GM23338 (cell line): ENCODE data around the gene ERC2. TPM values are rescaled to one million over a fixed set of nuclear protein-coding genes. Genes with fewer than 3 reads are reported as not detected.

Experiments
- ATAC-seq: fragments of 200-7000 bp; cut with Tn5 transposase; 3 replicates; pipeline ENCODE4 v1.9.1; 2020
- DNase-seq: peaks from one replicate; pipeline ENCODE4 v3.0.0-alpha.2; 2015; ENCODE audit warnings: low spot score
- H2AFZ ChIP-seq: fragments of 200-600 bp; sonication (generic); 2 replicates; pipeline ENCODE4 v1.8.0; 2016; ENCODE audit warnings: antibody characterized with exemption, mild to moderate bottlenecking, moderate library complexity
- H3F3A ChIP-seq: fragments of 200-600 bp; sonication (generic); replicated peaks from 2 replicates; pipeline ENCODE4 v1.8.0; 2017; ENCODE audit warnings: antibody characterized with exemption, mixed run types, low read depth
- H3K27ac ChIP-seq: fragments of 200-600 bp; sonication (generic); 2 replicates; pipeline ENCODE4 v1.6.1; 2016; ENCODE audit warnings: low read depth
- H3K27me3 ChIP-seq: fragments of 200-600 bp; sonication (generic); 2 replicates; pipeline ENCODE4 v1.8.0; 2016; ENCODE audit warnings: mild to moderate bottlenecking, mixed run types, moderate library complexity; ENCODE audit not compliant: insufficient read depth
- H3K36me3 ChIP-seq: fragments of 200-600 bp; sonication (generic); 2 replicates; pipeline ENCODE4 v1.8.0; 2016; ENCODE audit warnings: mild to moderate bottlenecking; ENCODE audit not compliant: insufficient read depth
- H3K4me1 ChIP-seq: fragments of 200-600 bp; sonication (generic); 2 replicates; pipeline ENCODE4 v1.8.0; 2016; ENCODE audit warnings: mild to moderate bottlenecking, moderate library complexity; ENCODE audit not compliant: insufficient read depth
- H3K4me2 ChIP-seq: fragments of 200-600 bp; sonication (generic); 2 replicates; pipeline ENCODE4 v1.7.1; 2017; ENCODE audit warnings: mixed run types
- H3K4me3 ChIP-seq: fragments of 200-600 bp; sonication (generic); 2 replicates; pipeline ENCODE4 v1.6.1; 2016; ENCODE audit warnings: mixed run types
- H3K79me2 ChIP-seq: fragments of 200-600 bp; sonication (generic); replicated peaks from 2 replicates; pipeline ENCODE4 v1.8.0; 2017; ENCODE audit warnings: mild to moderate bottlenecking; ENCODE audit not compliant: insufficient read depth
- H3K9me2 ChIP-seq: fragments of 200-600 bp; sonication (generic); 2 replicates; pipeline ENCODE4 v1.8.0; 2017; ENCODE audit not compliant: insufficient read depth
- H4K20me1 ChIP-seq: fragments of 200-600 bp; sonication (generic); replicated peaks from 2 replicates; pipeline ENCODE4 v1.8.0; 2017; ENCODE audit warnings: mild to moderate bottlenecking; ENCODE audit not compliant: insufficient read depth
- H3K27ac Mint-ChIP-seq: 2 replicates; pipeline ENCODE4 v1.8.0; 2020; ENCODE audit warnings: inconsistent platforms, mild to moderate bottlenecking, moderate library complexity, mixed read lengths
- H3K27me3 Mint-ChIP-seq: 3 replicates; pipeline ENCODE4 v1.8.0; 2022; ENCODE audit warnings: low read depth, mild to moderate bottlenecking, moderate library complexity, mixed read lengths, inconsistent platforms; ENCODE audit not compliant: insufficient read depth, poor library complexity
- H3K36me3 Mint-ChIP-seq: 3 replicates; pipeline ENCODE4 v1.8.0; 2021; ENCODE audit warnings: low read depth, mild to moderate bottlenecking, inconsistent platforms, moderate library complexity, mixed read lengths
- H3K4me1 Mint-ChIP-seq: 3 replicates; pipeline ENCODE4 v1.8.0; 2020; ENCODE audit warnings: mild to moderate bottlenecking, inconsistent platforms, mixed read lengths
- H3K4me3 Mint-ChIP-seq: 3 replicates; pipeline ENCODE4 v1.8.0; 2021; ENCODE audit warnings: moderate library complexity, mild to moderate bottlenecking, inconsistent platforms, mixed read lengths
- H3K9me3 Mint-ChIP-seq: 3 replicates; pipeline ENCODE4 v1.8.0; 2020; ENCODE audit warnings: moderate library complexity, mild to moderate bottlenecking, inconsistent platforms, mixed read lengths
- REST ChIP-seq: IDR thresholded peaks from one replicate; pipeline ENCODE4 v1.6.1; 2018; ENCODE audit warnings: antibody characterized with exemption; ENCODE audit not compliant: unreplicated experiment
- ZNF114 ChIP-seq: fragments of 250-450 bp; sonication (Bioruptor Pico); IDR thresholded peaks from 2 replicates; pipeline ENCODE4 v1.5.0; 2020; ENCODE audit warnings: mild to moderate bottlenecking, moderate library complexity
- ZNF462 ChIP-seq: fragments of 250-450 bp; sonication (Bioruptor Pico); IDR thresholded peaks from 2 replicates; pipeline ENCODE4 v1.5.0; 2020; ENCODE audit warnings: mild to moderate bottlenecking, moderate library complexity
- polyA plus RNA-seq: library from polyadenylated mRNA; unstranded; fragments of >200 nt; fragmentation: Nextera tagmentation; extraction: Ambion mirVana; gene quantifications from 2 replicates; pipeline ENCODE4 v1.2.1, GENCODE V29; 2016
- total RNA-seq: library from RNA; depleted of rRNA; stranded (reverse); fragments of >200 nt; shearing (Covaris generic); gene quantifications from 2 replicates; pipeline ENCODE4 v1.2.3, GENCODE V29; 2014

The ERC2 gene
- total and polyA plus RNA-seq, 2 experiments from 2014 or later: 11.8 to 13.7 TPM

DNA sequence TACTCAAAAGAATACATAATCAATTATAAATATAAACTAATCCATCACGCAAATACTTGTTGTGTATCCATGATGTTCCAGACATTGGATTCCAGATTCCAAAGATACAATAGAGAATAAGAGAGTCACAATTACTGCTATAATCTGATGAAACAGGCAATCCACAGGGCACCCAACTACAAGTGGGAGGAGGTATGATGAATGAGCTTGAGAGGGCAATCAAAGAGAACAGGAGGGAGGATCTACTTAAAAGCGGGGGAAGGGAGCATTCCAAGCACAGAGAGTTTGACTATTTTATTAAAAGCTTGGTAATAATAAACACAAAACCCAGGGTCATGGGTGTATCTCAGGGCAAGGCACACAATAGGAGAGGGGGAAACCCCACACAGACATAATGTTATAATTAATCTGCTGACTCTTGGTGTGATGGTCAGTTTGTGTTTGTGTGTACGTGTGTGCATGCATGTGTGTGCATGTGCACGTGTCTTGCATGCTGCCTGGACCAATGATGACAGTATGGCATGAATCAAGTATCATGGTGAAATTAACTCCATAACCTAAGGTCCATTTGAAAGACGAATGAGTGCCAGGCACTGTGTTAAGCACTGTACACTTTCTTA, 655.8 kb downstream of the ERC2 start:
- Histone ChIP-seq H3K27ac (no peak overlapping the region), H3K27me3 (no peaks in the 10 kb centered on the region), H3K4me1 (no peaks in the 10 kb centered on the region), H3K36me3 (no peaks in the 10 kb centered on the region), H2AFZ (no peak overlapping the region), H3F3A (no peaks in the 10 kb centered on the region), H4K20me1 (no peaks in the 10 kb centered on the region; the same call in 1 of the 2 replicates), H3K79me2 (no peaks in the 10 kb centered on the region), H3K9me2 (no peaks in the 10 kb centered on the region), H3K4me3 (no peak overlapping the region), H3K4me2 (no peak overlapping the region)
- no peak for TF ChIP-seq ZNF114 (CRISPR knock-in tag)
- no peak for TF ChIP-seq REST
- TF ChIP-seq ZNF462 (CRISPR knock-in tag): no peak
- ATAC-seq: no peak
- H3K36me3 Mint-ChIP-seq: no peaks in the 10 kb centered on the region
- no peaks in the 10 kb centered on the region for H3K9me3 Mint-ChIP-seq
- H3K27me3 Mint-ChIP-seq: peaks cover 3% of the 10 kb centered on the region
- no peak overlapping the region for H3K4me3 Mint-ChIP-seq
- no peak overlapping the region for H3K27ac Mint-ChIP-seq
- H3K4me1 Mint-ChIP-seq: 0 out of 3 replicates have a peak, but pooled peaks cover 5% of the 10 kb centered on the region
- DNase-seq: no peak
